NK-92 (cell line): ENCODE data around the gene FPGS.
"Not testable (repeated sequence)": the region's sequence is repeated elsewhere in the genome, so short reads cannot be mapped to it uniquely, and the experiment has no call there.

Experiments used
- DNase-seq: peaks from one replicate; lab custom pipeline; 2025; ENCODE audit not compliant: unreplicated experiment; lab: John Stamatoyannopoulos, UW

Gene FPGS

GRCh38 chr9:127802576-127803443 lies at the start of gene FPGS:
Gene FPGS (plus strand): TSS chr9:127802882. CDS start chr9:127802925, 43 bp downstream.
- peak; percentile 37 for DNase-seq

- no peak for DNase-seq
These were observed 49.5 kb upstream of the FPGS start for GRCh38 chr9:127753148-127753547.

- no peak for DNase-seq
These were observed 49.1 kb upstream of the FPGS start for GRCh38 chr9:127753622-127754021.

- no peak for DNase-seq
These were observed 48.3 kb upstream of the FPGS start for GRCh38 chr9:127754099-127755060.

GRCh38 chr9:127755061-127756060 lies 47.3 kb upstream of the FPGS start:
- no peak for DNase-seq

- DNase-seq, result no peak
These were observed 46.4 kb upstream of the FPGS start for GRCh38 chr9:127756233-127756632.

GRCh38 chr9:127756776-127757175 lies 45.9 kb upstream of the FPGS start:
- DNase-seq, result not testable (repeated sequence)

GRCh38 chr9:127758843-127759242 lies 43.8 kb upstream of the FPGS start:
- DNase-seq, result no peak

GRCh38 chr9:127761061-127761460 lies 41.6 kb upstream of the FPGS start:
- DNase-seq, result no peak

- no peak for DNase-seq
These were observed 41.2 kb upstream of the FPGS start for GRCh38 chr9:127761491-127761956.

GRCh38 chr9:127762111-127762676 lies 40.5 kb upstream of the FPGS start:
- DNase-seq, result no peak

- no peak for DNase-seq
These were observed 38.7 kb upstream of the FPGS start for GRCh38 chr9:127763918-127764384.

GRCh38 chr9:127765418-127765817 lies 37.3 kb upstream of the FPGS start:
- DNase-seq, result no peak

- DNase-seq, result no peak
These were observed 35.3 kb upstream of the FPGS start for GRCh38 chr9:127767410-127767809.

GRCh38 chr9:127767909-127768331 lies 34.8 kb upstream of the FPGS start:
- DNase-seq, result no peak

GRCh38 chr9:127768698-127769097 lies 34.0 kb upstream of the FPGS start:
- DNase-seq, result no peak

- DNase-seq, result no peak
These were observed 33.6 kb upstream of the FPGS start for GRCh38 chr9:127769101-127769500.

GRCh38 chr9:127769929-127770582 lies 32.6 kb upstream of the FPGS start:
- DNase-seq, result no peak

GRCh38 chr9:127770583-127770904 lies 32.1 kb upstream of the FPGS start:
- no peak for DNase-seq
